Gastrocnemius medialis (tissue), 4 donors: ENCODE data around the gene EEIG1.

ENCODE experiments used
- CTCF ChIP-seq, 5 experiments: fragments of 450-650 bp in 3 of 5; fragments of 200-600 bp in 2 of 5; sonication (generic) in 2 of 5; IDR thresholded peaks in 4 of 5; conservative IDR thresholded peaks in 1 of 5; 1 replicate in 4 of 5; 2 replicates in 1 of 5; pipeline ENCODE4 v1.5.1; 2016 to 2019; ENCODE audit warnings: antibody characterized with exemption in 5 of 5, mild to moderate bottlenecking in 3 of 5, moderate library complexity in 3 of 5
- POLR2A ChIP-seq, 2 donors: fragments of 450-650 bp; IDR thresholded peaks; one replicate each; pipeline ENCODE4 v1.6.1; 2017; ENCODE audit warnings: antibody characterized with exemption in 2 of 2, mild to moderate bottlenecking in 2 of 2, moderate library complexity in 2 of 2

DNA sequence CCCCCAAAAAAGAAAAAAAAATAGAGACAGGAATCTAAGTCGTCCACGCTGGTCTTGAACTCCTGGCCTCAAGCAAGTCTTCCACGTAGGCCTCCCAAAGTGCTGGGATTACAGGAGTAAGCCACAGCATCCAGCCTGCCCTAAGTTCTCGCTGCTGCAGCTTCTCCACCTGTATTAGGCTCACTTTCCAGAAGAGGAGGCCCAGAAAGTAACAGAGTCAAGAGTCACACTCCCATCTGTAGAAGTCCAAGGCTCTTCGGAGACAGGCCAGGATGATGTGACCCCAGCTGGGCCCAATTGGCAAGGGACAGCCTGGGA, 1.8 kb downstream of the EEIG1 start:
- no peak for TF ChIP-seq CTCF (IDR thresholded peaks at IDR 0.05 in 4 of 5, conservative IDR thresholded peaks at IDR 0.05 in 1 of 5)
- TF ChIP-seq POLR2A (IDR thresholded peaks at IDR 0.05): no peak
